ENCODE data around the gene PRDM7.
A peak's percentile ranks its signal among the peaks of the same experiment; 100 is the strongest.
"Not testable (repeated sequence)": the region's sequence is repeated elsewhere in the genome, so short reads cannot be mapped to it uniquely, and the experiment has no call there.

Gene PRDM7

DNA sequence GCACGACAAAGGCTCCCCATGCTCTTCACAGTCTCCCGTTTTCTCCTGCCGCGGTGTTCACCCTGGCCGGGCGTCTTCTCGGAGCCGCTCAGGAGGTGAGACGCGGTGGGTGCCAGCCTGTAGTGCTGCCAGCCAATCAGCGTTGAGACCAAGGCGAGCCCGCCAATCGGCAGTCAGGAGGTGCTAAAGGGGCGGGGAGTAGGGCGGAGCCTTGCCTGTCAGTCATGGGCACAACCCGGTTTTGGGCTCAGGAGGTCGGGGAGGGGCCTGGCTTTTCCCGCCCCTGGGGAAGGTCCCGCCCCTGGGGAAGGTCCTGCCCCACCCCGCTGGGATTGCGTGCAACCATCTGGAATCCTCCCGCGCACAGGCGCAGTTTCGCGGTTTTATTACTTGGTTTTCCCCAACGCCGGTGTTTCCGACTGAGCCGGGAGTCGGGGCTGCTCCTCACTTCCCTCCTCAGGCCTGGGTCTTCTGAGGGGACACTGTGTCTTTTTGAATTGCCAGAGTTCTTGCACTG lies at the start of gene PRDM7:
PRDM7 (minus strand) TSS at position 92 of the 517 bp plus-strand sequence. CDS start 1,421 bp downstream, outside the sequence.
- H2AFZ ChIP-seq (ENCODE audit: low read length) = peak within 1 kb of the TSS; percentile 89
- H3K9ac ChIP-seq (ENCODE audit: low read length) = peak within 1 kb of the TSS; percentile 62; the same call in 1 of the 2 replicates
- peak within 1 kb of the TSS; percentile 87 for H3K4me2 ChIP-seq (ENCODE audit: low read length)
- peaks cover 11% of the 10 kb centered on the region for H3K4me1 ChIP-seq (ENCODE audit: insufficient read depth, low read length, severe bottlenecking)
- H3K27ac ChIP-seq (ENCODE audit: low read depth, low read length, poor library complexity, severe bottlenecking) = no peak within 1 kb of the TSS
- no peaks in the 10 kb centered on the region for H3K9me2 ChIP-seq (ENCODE audit: low read depth, low read length)
- no peaks in the 10 kb centered on the region for H3K9me3 ChIP-seq (ENCODE audit: low read length)
- peaks cover 3% of the 10 kb centered on the region; the same call in 1 of the 2 replicates for H3K27me3 ChIP-seq (ENCODE audit: insufficient read depth, low read length)
- H4K20me1 ChIP-seq (ENCODE audit: insufficient read depth, low read length) = no peaks in the 10 kb centered on the region
- peak within 1 kb of the TSS; percentile 61 for H3K4me3 ChIP-seq (ENCODE audit: low read depth, low read length, poor library complexity, severe bottlenecking)
- H3K36me3 ChIP-seq (ENCODE audit: insufficient read depth, low read length) = no peaks in the 10 kb centered on the region
- TF ChIP-seq, protein P1, sequence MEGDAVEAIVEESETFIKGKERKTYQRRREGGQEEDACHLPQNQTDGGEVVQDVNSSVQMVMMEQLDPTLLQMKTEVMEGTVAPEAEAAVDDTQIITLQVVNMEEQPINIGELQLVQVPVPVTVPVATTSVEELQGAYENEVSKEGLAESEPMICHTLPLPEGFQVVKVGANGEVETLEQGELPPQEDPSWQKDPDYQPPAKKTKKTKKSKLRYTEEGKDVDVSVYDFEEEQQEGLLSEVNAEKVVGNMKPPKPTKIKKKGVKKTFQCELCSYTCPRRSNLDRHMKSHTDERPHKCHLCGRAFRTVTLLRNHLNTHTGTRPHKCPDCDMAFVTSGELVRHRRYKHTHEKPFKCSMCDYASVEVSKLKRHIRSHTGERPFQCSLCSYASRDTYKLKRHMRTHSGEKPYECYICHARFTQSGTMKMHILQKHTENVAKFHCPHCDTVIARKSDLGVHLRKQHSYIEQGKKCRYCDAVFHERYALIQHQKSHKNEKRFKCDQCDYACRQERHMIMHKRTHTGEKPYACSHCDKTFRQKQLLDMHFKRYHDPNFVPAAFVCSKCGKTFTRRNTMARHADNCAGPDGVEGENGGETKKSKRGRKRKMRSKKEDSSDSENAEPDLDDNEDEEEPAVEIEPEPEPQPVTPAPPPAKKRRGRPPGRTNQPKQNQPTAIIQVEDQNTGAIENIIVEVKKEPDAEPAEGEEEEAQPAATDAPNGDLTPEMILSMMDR (IDR thresholded peaks at IDR 0.05; ENCODE audit: low read length) = no peak
- no peak for TF ChIP-seq EZH2 (IDR thresholded peaks at IDR 0.05; ENCODE audit: borderline replicate concordance, low read length)
- H3K79me2 ChIP-seq (ENCODE audit: insufficient read depth, low read length) = no peaks in the 10 kb centered on the region
- no peaks in the 10 kb centered on the region for H3F3A ChIP-seq (ENCODE audit: insufficient read depth, low read length)

DNA sequence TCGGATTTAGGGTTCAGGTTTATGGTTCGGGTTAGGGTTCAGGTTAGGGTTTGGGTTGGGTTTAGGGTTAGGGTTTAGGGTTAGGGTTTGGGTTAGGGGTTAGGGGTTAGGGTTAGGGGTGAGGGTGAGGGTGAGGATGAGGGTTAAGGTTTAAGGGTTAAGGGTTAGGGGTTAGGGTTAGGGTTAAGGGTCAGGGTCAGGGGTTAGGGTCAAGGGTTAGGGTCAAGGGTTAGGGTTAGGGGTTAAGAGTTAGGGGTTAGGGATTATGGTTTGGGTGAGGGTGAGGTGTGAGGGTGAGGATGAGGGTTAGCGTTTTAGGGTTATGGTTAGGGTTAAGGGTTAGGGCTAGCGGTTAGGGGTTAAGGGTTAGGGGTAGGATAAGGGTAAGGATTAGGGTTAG lies 44.7 kb upstream of the PRDM7 start:
- not testable (repeated sequence) for H3K27me3 ChIP-seq (ENCODE audit: insufficient read depth, low read length); H3K27ac ChIP-seq (ENCODE audit: low read depth, low read length, poor library complexity, severe bottlenecking); H4K20me1 ChIP-seq (ENCODE audit: insufficient read depth, low read length); H3K4me2 ChIP-seq (ENCODE audit: low read length); H3K9me3 ChIP-seq (ENCODE audit: low read length); H3K9ac ChIP-seq (ENCODE audit: low read length); H3F3A ChIP-seq (ENCODE audit: insufficient read depth, low read length); H3K79me2 ChIP-seq (ENCODE audit: insufficient read depth, low read length); H3K4me3 ChIP-seq (ENCODE audit: low read depth, low read length, poor library complexity, severe bottlenecking); H3K36me3 ChIP-seq (ENCODE audit: insufficient read depth, low read length); H3K4me1 ChIP-seq (ENCODE audit: insufficient read depth, low read length, severe bottlenecking); H2AFZ ChIP-seq (ENCODE audit: low read length); H3K9me2 ChIP-seq (ENCODE audit: low read depth, low read length)

DNA sequence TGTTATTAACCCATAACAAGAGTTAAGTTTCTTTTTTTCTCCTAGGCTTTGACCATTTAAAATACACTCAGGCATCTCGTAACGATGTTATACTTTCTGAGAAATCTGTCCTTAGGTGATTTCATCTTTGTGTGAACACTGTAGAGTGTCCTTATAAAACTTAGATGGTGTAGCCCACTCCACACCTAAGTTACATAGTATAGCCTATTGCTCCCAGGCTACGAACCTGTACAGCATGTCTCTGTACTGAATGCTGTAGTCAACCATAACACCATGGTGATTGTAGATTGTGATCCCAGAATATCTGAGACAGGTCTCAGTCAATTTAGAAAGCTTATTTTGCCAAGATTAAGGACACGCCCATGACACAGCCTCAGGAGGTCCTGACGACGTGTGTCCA lies 30.5 kb upstream of the PRDM7 start:
- not testable (repeated sequence) for H4K20me1 ChIP-seq (ENCODE audit: insufficient read depth, low read length); H2AFZ ChIP-seq (ENCODE audit: low read length); H3K9ac ChIP-seq (ENCODE audit: low read length); H3K4me1 ChIP-seq (ENCODE audit: insufficient read depth, low read length, severe bottlenecking); H3K36me3 ChIP-seq (ENCODE audit: insufficient read depth, low read length); H3K4me3 ChIP-seq (ENCODE audit: low read depth, low read length, poor library complexity, severe bottlenecking); H3K79me2 ChIP-seq (ENCODE audit: insufficient read depth, low read length); H3F3A ChIP-seq (ENCODE audit: insufficient read depth, low read length); H3K27ac ChIP-seq (ENCODE audit: low read depth, low read length, poor library complexity, severe bottlenecking); H3K27me3 ChIP-seq (ENCODE audit: insufficient read depth, low read length); H3K9me3 ChIP-seq (ENCODE audit: low read length); H3K9me2 ChIP-seq (ENCODE audit: low read depth, low read length); H3K4me2 ChIP-seq (ENCODE audit: low read length)

DNA sequence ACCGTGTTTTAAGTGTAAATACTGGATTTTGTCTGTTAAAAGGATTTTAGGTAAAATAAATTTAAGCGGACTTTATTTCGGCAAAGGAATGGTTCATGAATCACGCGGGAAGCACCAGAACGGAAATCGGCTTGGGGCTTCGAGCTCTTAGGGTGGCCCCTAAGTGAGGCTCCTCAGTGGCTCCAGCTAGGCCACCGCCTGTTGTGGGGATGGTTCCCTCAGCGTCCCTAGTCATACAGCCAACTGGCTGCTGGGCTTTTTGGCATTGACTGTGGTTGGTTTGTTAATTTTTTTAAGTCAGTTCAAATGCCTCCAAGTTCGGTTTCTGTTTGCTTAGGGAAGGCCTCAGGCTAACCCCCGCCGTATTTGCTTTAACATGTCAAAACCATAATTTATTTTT lies 29.9 kb upstream of the PRDM7 start:
- not testable (repeated sequence) for H3F3A ChIP-seq (ENCODE audit: insufficient read depth, low read length); H3K9ac ChIP-seq (ENCODE audit: low read length); H3K9me2 ChIP-seq (ENCODE audit: low read depth, low read length); H3K4me1 ChIP-seq (ENCODE audit: insufficient read depth, low read length, severe bottlenecking); H3K36me3 ChIP-seq (ENCODE audit: insufficient read depth, low read length); H3K79me2 ChIP-seq (ENCODE audit: insufficient read depth, low read length); H3K4me3 ChIP-seq (ENCODE audit: low read depth, low read length, poor library complexity, severe bottlenecking); H2AFZ ChIP-seq (ENCODE audit: low read length); H3K4me2 ChIP-seq (ENCODE audit: low read length); H4K20me1 ChIP-seq (ENCODE audit: insufficient read depth, low read length); H3K9me3 ChIP-seq (ENCODE audit: low read length); H3K27me3 ChIP-seq (ENCODE audit: insufficient read depth, low read length); H3K27ac ChIP-seq (ENCODE audit: low read depth, low read length, poor library complexity, severe bottlenecking)

DNA sequence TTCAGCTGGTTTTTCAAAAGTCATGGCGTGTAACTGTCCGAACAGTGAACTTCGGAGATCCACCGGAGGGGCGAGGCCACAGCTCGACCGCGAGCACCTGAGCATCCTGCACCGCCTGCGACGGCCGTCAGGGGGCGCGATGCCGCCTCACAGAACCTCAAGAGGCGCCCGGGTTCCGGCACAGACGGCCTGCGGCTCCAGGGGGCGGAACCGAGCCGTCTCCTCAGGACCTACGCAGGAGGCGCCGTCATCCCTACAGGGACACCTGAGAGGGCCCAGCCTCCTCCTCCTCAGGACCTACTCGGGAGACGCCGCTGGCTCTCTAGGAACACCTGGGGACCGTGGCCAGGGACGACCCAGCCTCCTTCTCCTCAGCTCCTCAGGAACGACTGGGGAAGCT lies 29.1 kb upstream of the PRDM7 start:
- not testable (repeated sequence) for H3K4me1 ChIP-seq (ENCODE audit: insufficient read depth, low read length, severe bottlenecking); H3K27ac ChIP-seq (ENCODE audit: low read depth, low read length, poor library complexity, severe bottlenecking); H3K9ac ChIP-seq (ENCODE audit: low read length); H3K9me2 ChIP-seq (ENCODE audit: low read depth, low read length); H3K27me3 ChIP-seq (ENCODE audit: insufficient read depth, low read length); H3K9me3 ChIP-seq (ENCODE audit: low read length); H3K36me3 ChIP-seq (ENCODE audit: insufficient read depth, low read length); H4K20me1 ChIP-seq (ENCODE audit: insufficient read depth, low read length); H3K79me2 ChIP-seq (ENCODE audit: insufficient read depth, low read length); H3F3A ChIP-seq (ENCODE audit: insufficient read depth, low read length); H2AFZ ChIP-seq (ENCODE audit: low read length)
- TF ChIP-seq, protein P1 (IDR thresholded peaks at IDR 0.05; ENCODE audit: low read length) = peak; percentile 33
- Histone ChIP-seq H3K4me3 (ENCODE audit: low read depth, low read length, poor library complexity, severe bottlenecking) (peak overlapping the region; percentile 55), H3K4me2 (ENCODE audit: low read length) (peak overlapping the region; percentile 48; the same call in 1 of the 2 replicates)

DNA sequence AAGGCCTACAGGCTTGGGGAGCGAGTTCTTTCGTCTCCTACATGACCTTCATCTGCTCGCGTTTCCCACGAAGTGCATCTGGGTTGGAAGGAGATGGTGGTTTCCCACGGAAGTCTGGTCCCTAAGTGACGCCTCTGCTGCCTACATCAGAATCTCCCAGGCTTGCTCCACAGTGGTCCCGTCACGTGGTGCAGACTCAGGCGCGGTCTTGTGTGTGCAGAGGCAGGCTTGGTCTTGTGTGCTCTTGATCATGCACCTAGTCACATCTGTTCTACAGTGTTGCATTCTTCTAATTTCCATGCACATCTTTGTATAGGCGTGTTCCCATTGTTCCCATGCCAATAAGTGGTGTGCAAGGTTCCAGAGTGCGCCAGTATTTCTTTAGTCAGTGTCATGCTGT lies 27.6 kb upstream of the PRDM7 start:
- H3K4me1 ChIP-seq (ENCODE audit: insufficient read depth, low read length, severe bottlenecking); H3K36me3 ChIP-seq (ENCODE audit: insufficient read depth, low read length); H3K4me2 ChIP-seq (ENCODE audit: low read length); H3K4me3 ChIP-seq (ENCODE audit: low read depth, low read length, poor library complexity, severe bottlenecking); H3K27ac ChIP-seq (ENCODE audit: low read depth, low read length, poor library complexity, severe bottlenecking); H3F3A ChIP-seq (ENCODE audit: insufficient read depth, low read length); H2AFZ ChIP-seq (ENCODE audit: low read length); H3K27me3 ChIP-seq (ENCODE audit: insufficient read depth, low read length); H3K9me2 ChIP-seq (ENCODE audit: low read depth, low read length); H3K9me3 ChIP-seq (ENCODE audit: low read length); H3K79me2 ChIP-seq (ENCODE audit: insufficient read depth, low read length); H4K20me1 ChIP-seq (ENCODE audit: insufficient read depth, low read length); H3K9ac ChIP-seq (ENCODE audit: low read length): not testable (repeated sequence)
